ENCODE results near the gene TRAF6.

The TRAF6 gene

DNA sequence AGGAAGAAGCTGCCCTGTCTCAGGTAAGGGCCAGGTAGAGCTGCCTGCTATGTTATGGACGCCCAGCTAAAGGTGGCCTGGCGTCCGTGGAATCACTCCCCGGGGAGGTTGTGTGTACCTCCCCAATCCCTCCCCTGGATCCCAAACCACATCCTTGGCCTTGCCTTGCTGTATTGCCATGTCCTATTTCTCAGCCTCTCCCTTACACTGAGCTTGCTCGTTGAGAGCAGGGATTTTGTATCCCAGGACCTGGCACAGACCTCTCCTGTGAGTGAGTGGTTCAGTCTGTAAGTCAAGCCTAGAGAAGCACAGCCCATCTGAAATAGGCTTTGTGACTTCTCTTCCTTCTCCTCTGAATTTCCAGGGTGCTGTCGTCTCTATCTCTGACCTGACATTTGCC, 53.9 kb downstream of the TRAF6 start:
- no peak for DNase-seq

DNA sequence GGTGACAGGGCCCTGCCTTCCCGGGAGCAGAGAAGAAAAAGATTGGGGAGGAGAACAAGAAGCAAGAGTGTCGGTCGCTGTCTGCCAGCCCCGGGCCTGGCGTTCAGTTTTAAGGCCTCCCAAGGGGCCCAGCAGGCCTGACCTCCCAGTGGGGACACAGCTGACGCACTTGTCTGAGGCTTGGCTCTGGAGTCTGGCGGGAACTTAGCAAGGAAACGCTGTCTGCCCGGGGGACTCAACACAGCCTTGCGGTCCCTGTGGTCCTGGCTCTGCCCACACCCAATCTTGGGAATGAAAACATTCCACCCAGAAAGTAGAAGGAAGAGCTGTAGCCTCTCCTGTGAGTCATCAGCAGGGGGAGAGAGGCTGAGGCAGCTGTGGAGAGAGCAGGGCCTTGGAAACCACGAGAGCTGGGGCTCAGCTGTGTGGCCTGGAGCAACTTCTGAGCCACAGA, 54.4 kb downstream of the TRAF6 start:
- peak; percentile 44 for DNase-seq

DNA sequence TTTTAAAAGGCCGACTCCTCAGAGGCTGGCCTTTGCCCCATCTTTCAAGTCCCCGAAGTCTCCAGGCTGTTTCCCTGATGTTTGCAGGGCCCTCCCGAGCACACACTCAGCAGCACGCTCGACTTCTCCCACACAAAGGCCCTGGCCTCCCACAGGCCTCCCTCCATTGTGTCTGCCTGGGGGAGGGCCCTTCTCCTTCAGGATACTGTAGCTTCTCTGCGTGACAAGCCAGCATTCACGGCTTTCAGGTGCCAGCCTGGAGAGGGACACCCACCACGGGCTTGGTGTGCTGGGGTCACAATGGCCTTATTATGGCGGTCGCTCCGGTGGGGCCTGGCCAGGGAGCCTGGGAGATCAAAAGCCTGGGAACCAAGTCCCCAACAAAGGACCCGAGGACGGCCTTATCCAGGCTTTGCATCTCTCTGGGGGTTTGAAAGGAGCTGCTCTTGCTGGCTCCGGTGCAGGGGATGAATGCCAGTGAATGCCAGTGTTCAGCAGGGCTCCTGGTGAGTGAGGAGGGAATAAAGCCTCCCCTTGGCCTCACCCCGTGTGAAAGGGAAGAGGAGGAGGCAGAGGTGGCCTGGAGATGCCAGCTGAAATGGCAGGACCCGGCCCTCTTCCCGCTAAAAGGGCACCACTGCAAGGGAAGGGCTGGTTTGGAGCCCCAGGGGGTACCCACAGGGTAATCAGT, 55.0 kb downstream of the TRAF6 start:
- DNase-seq: no peak

DNA sequence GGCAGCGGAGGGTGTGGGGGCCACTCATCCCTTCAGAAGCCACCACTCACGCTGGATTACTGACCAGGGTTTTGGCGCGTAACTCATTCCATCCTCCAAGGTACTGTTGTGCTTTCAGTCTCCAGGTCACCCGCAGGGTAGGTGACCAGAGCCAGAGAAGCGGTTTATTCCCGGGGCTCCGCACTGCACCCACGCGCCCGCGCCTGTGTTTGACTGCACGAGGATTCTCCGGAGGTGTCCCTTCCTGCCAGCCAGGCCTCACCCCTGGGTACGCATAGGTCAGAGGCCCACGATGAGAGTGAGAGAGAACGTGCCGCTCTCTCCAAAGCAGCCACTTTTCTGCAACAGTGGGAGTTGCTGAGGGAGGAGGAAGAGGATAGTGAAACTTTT, 55.5 kb downstream of the TRAF6 start:
- DNase-seq: no peak

DNA sequence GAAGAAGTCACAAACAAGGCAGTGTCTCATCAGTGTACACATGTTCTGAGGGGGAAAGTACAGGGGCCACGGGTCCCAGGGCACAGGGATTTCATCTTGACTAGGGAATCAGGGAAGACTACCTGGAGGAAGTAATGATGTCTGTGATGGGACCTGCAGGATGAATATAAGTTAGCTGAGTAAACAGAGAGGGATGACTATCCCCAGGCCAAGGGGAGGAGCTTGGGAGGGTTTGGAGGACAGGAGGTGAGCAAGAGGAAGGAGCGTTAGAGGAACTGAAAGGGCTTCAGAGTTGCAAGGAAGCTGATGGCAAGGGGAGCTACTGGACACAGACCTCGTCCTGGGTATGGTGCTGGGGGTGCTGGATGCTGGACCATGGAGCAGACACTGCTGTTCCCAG, 56.4 kb downstream of the TRAF6 start:
- DNase-seq: no peak

DNA sequence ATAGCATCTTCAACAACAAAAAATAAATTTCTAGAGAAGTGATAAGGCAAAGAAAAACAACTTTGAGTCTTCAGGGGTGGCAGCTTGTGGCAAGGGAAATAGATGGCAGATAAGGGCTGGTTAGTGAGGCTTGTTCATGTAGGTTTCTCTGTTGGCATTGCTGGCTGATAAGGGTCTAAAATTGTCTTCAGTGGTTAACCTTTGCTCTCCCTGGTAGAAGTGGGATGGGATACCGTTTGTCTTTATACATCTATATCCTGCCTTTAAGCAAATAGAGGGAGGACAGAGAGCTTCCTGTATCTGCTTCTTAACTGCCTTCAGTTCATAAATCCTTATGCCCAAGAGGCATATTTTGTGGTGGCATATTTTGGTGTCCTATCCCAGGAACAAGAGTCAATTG, 57.1 kb downstream of the TRAF6 start:
- no peak for DNase-seq

DNA sequence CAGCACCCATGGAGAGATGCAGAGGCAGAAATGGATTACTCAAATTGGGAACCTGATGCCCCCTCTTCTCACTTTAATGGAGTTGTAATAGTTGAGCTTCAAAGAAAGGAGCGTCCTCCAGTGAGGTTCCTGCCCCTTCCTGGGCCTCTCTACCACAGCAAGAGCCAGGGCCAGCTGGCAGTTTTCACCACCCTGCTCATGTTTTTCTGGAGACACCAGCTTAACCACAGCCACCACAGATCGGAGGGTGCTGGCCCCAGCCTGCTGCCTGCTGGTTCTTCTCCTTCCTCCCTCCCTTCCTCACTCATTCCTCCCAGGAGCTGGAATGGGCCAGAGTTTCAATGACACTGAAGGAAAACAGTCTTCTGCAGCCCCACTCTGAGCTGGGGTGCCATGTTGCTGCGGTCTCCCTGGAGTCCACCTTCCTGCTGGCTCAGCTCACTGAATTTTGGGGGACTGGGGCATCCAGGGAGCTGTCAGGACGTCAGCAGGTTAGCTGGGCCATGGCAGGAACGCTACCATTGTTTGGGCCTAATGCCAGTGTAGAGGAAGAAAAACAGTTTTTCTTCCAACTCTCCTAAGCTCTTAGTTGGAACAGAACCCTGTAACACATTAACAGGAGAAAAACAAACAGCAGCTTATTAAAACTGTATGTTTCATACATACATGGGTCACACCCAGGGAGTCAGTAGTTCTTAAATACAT, 57.7 kb downstream of the TRAF6 start:
- no peak for DNase-seq

DNA sequence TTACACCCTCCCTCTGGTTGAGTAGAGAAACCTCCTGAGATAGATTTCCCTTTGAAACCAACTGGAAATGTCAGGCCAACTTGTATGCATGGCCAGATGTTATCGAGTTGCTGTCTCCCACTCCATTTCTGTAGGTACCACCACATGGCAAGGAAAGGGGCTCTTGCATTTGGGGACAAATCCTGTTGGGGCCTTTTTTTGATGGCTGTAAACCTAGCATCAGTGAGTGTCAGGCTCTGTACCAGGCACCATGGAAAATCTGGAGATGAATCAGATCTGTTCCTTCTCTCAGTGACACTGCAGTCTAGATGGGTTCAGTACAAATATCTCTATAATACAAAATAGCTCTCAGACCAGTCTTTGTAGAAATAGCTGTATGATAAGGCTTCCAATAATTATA, 58.4 kb downstream of the TRAF6 start:
- no peak for DNase-seq

DNA sequence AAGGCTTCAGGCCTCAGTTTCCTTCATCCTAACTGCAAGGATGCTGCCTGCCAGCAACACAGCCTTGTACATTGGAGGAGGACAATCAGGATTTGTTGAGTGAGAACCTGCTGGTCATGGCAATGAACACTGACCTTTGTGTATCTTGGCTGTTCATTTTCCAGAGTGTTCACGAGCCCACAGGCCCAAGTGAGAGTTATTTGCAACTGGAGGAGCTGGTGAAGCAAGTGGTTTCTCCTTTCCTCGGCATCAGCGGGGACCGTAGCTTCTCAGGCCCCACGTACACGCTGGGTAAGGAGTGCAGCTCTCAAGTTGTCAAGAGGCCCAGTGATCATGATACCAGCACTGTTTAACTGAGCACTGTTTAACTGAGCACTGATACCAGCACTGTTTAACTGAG, 59.0 kb downstream of the TRAF6 start:
- DNase-seq: no peak

DNA sequence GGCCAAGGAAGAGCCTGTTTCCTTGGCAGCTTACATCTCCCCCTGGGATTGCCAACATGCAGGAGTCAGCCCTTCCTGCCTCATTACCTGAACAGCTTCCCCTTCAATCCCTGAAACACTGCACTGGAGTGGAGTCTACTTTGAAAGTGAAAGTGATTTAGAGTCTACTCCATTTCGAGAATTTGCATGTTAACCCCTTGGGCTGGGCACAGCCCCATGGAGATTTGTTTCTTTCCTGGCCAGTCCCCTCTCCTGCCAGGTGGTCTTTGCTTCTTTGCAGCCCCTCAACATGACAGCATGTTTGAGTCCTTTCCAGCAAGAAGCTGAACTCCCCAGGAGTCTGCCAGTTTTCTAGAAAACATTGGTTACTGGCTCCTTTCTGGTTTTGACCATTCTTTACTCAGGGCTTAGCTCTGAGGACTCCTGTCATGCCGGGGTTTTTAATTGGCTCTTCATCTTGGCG, 59.9 kb downstream of the TRAF6 start:
- DNase-seq: no peak

DNA sequence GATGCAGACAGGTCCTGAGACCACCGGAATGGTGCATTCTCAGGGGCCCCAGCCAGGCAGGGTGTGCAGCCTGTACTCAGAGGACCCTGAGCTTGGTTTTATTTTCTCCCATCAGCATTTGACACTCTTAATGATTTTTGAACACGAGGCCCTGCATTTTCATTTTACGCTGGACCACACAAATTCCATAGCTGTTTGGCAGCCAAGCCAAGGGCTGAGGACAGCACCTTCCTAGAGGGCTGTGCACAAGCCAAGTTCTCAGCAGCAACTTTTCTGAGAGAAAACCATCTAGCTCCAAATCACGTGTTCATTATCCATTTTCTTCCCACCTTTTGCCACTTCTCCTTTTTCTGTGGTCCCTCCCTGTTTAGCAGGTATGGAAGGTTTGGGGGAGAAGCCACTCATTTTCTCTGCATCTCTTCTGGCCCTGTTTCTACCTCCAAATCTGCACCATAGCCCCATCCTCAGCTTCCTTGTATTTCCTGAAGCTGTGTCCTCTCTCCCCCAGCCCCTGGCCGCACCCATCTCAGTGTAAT, 60.4 kb downstream of the TRAF6 start:
- no peak for DNase-seq

DNA sequence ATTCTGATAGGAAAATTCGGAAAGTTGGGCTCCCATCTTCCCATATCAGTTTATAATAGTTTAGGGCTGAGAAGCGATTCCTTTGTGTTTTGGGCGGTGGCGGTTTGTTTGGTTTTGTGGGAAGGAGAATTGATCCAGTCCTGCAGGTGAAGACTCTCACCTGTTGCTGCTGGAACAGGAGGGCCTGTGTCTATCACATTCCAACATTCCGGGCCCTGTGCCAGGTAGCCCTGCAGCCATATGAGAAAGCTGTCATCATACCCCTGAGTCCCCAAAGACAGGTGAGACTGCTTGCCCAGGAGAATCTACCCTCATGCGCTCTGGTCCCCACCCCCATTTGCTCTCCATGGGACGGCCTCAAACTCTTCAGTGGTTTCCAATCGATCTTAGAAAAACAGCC, 62.1 kb downstream of the TRAF6 start:
- DNase-seq: no peak

DNA sequence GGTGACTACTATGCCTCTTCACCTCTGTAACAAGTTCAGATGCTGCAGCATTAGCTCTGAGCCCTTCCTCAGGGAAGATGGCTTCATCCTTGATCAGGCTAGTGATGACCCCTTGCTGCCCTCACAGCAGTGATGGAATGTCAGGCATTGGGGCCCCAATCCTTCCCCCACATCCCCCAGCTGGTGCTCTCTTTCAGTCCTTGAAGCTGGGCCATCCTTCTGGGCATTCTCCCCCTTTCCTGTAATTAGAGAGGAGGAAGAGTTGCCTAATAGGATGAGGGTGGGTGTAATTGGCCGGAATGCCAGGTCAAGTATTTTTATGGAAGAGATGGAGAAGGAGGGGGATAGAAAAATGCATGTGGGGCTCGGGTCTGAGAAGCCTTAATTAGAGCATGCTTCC, 62.6 kb downstream of the TRAF6 start:
- no peak for DNase-seq

DNA sequence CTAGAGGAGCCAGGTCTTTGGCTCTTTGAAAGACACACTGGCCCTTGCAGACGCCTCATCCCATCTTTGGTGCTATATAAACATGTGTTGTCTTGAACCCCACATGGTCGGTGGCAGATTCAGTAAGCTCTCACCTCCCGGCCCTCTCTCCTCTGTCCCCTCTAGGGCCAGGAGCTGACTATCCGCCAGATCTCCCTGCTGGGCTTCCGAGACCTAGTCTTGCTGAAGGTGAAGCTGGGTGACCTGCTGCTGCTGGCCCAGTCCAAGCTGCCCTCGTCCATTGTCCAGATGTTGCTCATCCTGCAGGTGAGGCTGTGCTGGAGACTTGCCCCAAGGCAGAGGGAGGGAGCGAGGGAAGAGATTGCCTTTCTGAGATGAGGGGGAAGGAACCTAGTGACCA, 63.9 kb downstream of the TRAF6 start:
- no peak for DNase-seq

DNA sequence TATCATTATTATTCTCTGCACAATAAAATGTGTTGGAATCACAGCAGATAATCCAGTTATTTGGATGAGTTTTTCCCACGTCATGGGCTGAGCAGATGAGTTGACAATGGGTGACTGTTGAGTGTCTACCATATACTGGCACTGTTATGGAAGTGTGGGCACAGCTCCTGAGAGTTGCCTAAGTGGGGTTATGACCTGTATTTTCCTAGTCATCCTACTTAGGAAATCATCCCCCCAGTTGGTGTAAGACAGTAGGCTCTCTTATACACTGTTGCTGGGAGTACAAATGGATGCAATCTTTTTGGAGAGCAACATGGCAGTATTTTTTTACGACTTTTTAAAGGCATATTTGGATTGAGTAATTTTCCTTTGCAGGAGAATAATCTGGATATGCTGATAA, 66.4 kb downstream of the TRAF6 start:
- no peak for DNase-seq

DNA sequence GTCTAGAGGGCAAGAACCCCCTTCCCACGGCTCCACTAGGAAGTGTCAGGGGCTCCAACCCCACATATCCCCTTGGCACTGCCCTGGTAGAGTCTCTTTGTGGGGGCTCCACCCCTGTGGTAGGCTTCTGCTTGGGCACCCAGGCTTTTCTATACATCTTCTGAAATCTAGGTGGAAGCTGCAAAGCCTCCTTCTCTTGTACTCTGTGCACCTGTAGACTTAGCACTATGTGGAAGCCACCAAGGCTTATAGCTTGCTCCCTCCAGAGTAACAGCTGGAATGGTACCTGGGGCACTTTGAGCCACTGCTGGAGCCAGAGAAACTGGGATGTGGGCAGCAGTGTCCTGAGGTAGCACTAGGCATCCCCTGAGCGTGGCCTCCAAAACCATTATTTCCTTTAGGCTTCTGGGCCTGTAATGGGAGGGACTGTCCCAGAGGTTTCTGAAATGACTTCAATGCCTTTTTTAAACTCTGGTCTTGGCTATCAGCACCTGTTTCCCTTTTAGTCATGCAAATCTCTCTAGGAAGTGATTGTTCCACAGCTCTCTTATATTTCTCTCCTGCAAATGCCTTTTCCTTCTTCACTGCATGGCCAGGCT, 68.4 kb downstream of the TRAF6 start:
- DNase-seq: no peak

DNA sequence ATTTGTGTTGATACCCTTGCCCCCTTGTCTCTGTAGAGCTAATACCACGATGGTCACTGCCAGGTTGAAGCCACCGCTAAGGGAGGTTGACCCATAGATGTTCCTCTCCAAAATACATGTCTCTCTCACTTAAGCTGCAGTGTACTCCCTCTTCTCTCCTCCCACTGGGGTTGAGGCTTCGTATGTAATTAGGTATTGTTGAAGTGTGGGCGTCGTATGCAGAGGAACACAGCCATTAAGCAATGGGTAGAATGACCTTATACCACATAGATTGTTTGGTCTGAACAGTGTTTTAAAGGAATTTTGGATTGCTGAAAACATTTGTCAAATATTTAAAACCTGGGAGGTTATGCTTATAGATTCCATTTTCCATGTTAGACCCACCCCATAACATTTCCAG, 71.9 kb downstream of the TRAF6 start:
- DNase-seq: no peak

DNA sequence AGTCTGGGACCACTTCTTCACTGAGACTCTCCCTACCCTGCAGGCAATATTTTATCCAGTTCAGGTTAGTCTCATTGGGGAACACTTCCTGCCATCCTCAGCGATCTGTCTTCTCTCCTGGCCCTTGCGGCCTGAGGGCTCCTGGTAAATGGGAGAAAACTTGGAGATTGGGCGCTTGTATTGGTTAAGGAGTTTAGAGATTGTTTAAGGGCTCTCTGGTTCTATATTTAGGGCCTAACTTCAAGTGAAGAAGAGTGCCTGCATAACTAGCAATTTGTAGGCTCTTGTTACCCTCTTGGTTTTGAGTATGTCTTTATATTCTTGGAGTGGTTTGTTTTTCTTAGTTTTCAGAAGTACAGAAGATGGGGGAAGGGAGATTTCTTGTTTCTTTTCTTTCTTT, 72.7 kb downstream of the TRAF6 start:
- DNase-seq: no peak
